ENCODE measurements around the gene EEPD1.

The EEPD1 gene

DNA sequence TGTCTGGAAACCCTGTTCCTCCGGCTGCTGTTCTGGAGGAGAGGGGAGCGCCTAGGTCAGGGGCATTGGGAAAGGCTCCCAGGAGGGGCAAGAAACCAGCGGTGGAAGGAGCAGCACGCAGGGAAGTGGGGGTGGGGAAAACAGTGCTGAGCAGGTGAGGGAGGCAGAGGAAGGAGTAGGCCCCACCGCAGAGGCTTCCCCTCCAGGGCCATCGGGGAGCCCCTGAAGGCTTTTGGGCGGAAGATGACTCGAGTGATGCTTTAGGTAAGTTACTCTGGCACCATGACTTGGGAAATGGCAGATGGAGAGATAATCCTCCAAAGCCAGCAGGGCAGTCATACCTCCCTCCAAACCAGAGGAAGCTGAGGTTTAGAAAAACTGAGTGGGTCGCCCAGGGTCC is 130.1 kb downstream of the EEPD1 start:
- no peak for DNase-seq

GRCh38 chr7:36283711-36284130 is 130.7 kb downstream of the EEPD1 start:
- DNase-seq = no peak

GRCh38 chr7:36284456-36285090 is 131.5 kb downstream of the EEPD1 start:
- DNase-seq = no peak

GRCh38 chr7:36285276-36285675 is 132.2 kb downstream of the EEPD1 start:
- no peak for DNase-seq

- no peak for DNase-seq
These were observed 133.2 kb downstream of the EEPD1 start for GRCh38 chr7:36286226-36286625.

GRCh38 chr7:36286688-36287087 is 133.6 kb downstream of the EEPD1 start:
- DNase-seq = no peak

- DNase-seq = peak; percentile 67
These were observed 134.6 kb downstream of the EEPD1 start for GRCh38 chr7:36287371-36288241.

DNA sequence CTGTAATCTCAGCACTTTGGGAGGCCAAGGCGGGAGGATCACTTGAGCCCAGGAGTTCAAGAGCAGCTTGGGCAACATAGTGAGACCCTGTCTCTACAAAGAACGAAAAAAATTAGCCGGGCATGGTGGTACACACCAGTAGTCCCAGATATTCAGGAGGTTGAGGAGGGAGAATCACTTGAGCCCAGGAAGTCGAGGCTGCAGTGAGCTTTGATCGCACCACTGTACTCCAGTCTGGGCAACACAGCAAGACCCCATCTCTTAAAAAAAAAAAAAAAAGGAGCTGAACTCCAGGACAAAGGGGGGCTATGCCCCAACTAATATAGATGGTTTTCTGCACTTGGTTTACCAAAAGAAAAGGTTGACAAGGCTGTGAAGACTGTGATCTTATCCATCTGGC is 135.4 kb downstream of the EEPD1 start:
- no peak for DNase-seq

- no peak for DNase-seq
These were observed 137.0 kb downstream of the EEPD1 start for GRCh38 chr7:36289833-36290661.

DNA sequence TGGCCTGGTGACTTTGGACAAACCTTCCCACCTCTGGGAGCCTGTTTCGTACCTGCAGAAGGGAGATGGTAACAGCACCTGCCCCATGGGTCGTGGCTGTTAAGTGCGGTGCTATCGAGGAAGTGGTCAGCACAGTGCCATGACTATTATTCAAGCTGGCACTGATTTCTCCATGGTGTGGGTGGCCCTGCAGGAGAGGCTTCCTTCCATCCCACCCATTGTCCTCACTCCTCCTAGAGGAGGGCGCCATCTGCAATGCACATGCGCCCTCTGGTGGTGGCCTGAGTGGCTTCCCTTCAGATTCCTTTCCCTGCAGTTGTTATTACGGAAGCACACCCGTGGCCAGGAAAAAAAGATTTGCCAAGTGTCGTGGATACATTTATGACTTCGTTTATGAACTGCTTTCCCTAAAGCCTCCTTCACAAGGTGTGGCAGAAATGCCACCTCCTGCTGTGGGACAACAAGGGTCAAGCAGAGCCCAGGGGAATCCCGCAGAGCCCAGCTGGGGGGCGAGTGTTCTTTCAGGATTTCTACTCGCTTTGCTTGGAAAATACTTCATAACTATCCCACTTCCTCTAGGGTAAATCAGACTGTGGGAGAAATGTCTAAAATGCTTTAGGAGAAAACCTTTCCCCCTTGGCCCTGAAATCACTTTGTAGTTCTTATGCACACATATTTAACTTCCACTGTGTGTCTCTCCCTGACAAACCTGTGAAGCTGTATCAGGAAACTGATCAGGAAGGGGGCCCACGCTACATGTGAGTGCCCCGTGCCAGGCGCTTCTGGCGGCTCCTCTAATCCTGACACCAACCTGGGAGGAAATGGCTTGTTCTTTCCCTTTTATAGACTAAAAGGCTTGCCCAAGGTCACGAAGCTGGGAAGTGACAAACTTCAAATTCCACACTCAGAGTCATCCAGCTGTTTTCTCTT is 138.6 kb downstream of the EEPD1 start:
- DNase-seq = peak; percentile 90

GRCh38 chr7:36295090-36295489 is 142.0 kb downstream of the EEPD1 start:
- no peak for DNase-seq

DNA sequence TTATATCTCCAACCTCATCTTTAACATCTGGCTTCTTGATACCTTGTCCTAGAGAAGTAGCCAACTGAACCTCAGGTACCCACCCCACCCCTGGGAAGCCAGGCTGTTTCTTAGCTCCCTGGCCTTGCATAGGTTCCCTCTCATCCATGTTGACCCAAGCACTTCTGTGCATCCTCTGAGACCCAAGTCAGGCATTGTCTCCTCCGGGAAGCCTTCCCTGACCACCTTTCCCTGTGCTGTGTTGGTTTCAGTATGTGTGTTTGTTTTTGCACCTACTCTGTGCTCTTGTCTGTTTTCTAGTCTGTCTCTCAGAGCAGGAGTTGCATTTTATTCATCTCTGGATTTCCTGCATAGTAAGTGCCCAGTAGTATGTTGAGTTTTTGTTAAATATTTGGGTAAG is 143.2 kb downstream of the EEPD1 start:
- no peak for DNase-seq

DNA sequence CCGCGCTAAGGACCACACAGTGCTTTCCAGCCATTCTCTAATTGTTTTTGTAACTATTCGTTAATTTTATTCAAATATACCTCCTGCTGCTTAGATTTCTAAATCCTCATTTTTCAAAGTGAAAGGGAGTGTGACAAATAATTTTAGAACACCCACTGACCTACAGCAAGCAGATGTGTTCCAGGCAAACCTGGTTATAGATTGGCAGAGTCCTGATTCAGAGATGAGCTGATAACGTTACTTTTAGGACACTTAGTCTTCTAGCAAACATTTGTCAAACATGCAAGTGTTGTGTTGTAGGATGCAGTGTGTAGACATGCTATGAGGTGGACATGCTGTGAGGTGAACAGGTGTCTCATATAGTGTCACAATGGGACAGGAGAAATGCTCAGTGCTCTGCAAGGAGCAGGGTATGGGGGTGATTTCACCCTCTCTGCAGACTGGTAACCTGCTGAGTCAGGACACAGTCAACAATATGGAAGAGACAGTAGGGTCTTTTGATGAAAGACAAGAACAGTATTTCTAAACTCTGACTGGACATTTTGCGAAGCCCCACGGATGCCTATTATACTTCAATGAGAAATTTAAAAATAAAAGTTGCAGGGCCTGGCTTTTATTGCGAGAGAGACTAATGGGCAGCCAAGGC is 144.4 kb downstream of the EEPD1 start:
- no peak for DNase-seq

GRCh38 chr7:36298106-36298505 is 145.1 kb downstream of the EEPD1 start:
- no peak for DNase-seq

- no peak for DNase-seq
These were observed 146.2 kb downstream of the EEPD1 start for GRCh38 chr7:36299223-36299774.

DNA sequence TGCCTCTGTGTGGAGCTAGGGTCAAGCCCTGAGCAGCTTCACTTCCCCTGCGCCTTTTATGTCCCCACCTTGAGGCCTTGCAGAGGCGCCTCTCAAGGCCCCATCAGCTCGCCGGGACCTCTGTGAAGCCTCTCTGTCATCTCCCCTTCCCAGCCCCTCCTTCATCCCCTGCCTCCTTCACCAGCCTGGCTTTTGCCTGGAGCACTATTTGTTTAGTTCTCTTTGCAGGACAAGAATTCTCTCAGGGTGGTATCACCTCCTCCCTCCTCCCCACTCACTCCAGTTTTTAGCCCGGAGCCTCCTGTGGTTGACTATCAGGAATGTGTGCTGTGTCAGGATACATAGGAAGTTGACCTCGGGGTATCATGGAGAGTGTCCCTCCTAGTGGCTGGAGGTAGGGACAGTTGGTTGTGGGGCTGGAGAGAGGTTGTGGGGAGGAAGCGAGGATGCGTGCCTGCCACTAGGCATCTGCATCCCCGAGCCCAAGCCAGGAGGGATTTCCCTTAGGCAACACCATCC is 146.8 kb downstream of the EEPD1 start:
- no peak for DNase-seq

DNA sequence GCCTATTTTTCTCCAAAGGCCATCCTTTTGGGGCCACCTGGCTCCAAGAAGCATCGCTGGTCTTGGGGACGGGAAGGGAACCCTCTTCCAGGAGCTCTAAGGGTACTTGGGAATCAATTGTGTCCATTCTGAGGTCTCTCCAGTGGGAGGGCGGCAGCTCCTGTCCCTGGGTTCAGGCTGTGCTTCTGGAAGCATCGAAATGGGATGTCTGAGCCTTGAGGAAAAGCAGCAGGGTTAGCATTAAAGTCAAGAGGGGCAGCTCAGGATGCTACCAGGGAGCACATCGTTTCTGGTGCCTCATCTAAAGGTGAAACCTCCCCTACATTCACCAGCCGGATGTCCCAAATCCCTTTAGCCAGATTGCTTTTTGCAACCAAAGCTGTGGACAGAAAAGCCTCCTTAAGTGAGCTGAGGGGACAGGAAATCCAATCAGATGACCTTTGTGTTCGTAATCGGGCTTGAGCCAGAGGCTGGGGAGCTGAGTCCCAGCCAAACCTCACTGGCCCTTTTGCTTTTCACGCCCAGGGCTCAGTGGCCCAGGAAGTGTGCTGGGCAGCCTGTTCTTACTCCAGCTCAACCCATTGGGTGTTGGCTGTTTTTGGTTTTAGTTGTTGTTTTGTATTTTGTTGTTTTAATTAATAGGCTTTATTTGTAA is 147.8 kb downstream of the EEPD1 start:
- no peak for DNase-seq

DNA sequence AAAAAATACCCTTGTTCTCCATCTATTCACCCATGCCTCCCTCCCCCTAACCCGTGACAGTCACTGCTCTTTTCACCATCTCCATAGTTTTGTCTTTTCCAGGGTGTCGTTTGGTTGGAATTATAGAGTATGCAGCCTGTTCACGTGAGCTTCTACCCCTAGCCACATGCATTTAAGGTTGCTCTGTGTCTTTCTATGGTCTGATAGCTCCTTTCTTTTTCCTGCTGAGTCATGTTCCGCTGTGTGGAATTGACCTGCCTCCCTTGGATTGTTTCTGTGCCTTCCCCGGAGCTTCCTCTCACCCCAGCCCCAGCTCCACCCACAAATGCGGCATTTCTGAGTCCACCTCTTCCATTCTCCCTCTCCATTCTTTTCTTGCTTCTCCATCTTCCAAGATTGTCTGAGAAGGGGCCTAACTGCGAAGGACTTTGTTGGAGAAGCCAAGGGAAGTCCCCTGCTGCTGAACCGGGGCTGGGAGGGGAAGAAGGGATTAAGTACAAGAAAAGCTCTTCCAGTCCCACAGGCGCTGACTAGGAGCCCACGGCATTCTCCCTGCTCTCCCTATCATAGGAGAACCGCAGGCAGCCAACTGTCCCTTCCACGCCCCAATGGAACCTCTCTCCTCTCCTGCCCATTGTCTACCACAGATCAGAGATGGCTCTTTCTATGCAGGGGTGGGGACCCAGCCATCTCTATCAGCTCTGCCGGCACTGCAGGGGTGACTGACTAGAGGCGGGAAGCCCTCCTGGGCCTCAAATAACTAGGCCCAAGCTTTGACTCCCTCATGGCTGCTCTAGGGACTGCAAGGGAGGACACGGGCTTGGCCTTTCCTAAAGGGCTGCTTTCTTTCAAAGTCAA is 149.1 kb downstream of the EEPD1 start:
- no peak for DNase-seq

GRCh38 chr7:36303202-36304098 is 150.4 kb downstream of the EEPD1 start:
- no peak for DNase-seq

All from activated CD8-positive, alpha-beta memory T cell treated with anti-CD3 and anti-CD28 coated beads for 24 hours (primary cell).